ENCODE measurements around the gene HBB.
"Not testable (repeated sequence)": the region's sequence is repeated elsewhere in the genome, so short reads cannot be mapped to it uniquely, and the experiment has no call there.

HBB gene

DNA sequence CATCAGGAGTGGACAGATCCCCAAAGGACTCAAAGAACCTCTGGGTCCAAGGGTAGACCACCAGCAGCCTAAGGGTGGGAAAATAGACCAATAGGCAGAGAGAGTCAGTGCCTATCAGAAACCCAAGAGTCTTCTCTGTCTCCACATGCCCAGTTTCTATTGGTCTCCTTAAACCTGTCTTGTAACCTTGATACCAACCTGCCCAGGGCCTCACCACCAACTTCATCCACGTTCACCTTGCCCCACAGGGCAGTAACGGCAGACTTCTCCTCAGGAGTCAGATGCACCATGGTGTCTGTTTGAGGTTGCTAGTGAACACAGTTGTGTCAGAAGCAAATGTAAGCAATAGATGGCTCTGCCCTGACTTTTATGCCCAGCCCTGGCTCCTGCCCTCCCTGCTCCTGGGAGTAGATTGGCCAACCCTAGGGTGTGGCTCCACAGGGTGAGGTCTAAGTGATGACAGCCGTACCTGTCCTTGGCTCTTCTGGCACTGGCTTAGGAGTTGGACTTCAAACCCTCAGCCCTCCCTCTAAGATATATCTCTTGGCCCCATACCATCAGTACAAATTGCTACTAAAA, at the start of gene HBB:
Gene HBB, minus strand, starts transcription at position 340 of the 579 bp plus-strand sequence. Its CDS starts 50 bp downstream, at position 290.
- DNase-seq = no peak

DNA sequence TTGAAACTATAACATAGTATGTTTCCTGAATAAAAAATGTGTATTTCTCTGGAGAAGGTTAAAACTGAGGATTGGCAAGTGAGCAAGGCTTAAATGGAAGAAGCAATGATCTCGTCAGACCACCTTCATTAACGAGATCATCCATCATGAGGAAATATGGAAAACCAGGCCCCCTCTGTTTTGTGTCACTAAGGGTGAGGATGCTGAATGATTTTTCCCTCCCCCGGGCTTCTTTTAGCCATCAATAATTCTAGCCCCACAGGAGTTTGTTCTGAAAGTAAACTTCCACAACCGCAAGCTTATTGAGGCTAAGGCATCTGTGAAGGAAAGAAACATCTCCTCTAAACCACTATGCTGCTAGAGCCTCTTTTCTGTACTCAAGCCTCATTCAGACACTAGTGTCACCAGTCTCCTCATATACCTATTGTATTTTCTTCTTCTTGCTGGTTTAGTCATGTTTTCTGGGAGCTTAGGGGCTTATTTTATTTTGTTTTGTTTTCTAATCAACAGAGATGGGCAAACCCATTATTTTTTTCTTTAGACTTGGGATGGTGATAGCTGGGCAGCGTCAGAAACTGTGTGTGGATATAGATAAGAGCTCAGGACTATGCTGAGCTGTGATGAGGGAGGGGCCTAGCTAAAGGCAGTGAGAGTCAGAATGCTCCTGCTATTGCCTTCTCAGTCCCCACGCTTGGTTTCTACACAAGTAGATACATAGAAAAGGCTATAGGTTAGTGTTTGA, 48.7 kb upstream of the HBB start:
- no peak for DNase-seq

DNA sequence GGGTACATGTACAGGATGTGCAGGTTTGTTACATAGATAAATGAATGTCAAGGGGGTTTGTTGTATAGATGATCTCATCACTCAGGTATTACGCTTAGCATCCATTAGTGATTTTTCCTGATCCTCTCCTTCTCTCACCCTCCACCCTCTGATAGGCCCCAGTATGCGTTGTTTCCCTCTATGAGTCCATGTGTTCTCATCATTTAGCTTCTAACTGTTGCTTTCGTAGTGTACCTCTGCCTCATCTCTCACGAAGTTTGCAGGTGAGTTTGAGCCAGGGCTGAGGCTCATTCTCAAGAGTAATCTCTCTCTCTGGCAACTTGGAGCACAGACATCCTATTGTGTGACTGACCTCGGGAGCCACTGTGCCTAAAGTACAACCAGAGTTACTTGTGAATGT, 47.5 kb upstream of the HBB start:
- DNase-seq = no peak

DNA sequence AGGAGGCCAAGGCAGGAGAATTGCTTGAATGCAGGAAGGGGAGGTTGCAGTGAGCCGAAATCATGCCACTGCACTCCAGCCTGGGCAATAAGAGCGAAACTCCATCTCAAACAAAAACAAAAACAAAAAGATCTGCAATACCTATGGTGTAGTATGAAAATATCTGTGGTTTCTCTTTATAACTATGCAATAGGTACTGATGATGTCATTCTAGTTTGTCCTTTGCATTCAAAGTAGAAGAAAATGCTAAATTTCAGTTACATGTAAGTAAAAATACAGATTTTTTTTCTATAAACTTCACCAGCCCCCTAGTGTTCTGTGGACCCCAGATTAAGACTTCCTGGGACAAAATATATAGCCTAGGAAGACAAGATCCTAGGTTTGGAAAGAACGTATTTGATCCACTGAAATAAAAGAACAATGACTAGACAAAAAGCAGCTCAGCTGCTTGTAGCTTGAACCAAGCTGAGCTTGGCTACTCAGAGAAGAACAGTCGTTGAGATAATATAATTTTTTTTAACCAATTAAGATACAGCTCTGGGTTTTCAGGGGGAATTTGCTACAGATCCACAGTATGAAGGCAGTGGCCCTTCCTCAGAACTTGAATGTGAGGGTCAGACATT, 45.6 kb upstream of the HBB start:
- DNase-seq = no peak

DNA sequence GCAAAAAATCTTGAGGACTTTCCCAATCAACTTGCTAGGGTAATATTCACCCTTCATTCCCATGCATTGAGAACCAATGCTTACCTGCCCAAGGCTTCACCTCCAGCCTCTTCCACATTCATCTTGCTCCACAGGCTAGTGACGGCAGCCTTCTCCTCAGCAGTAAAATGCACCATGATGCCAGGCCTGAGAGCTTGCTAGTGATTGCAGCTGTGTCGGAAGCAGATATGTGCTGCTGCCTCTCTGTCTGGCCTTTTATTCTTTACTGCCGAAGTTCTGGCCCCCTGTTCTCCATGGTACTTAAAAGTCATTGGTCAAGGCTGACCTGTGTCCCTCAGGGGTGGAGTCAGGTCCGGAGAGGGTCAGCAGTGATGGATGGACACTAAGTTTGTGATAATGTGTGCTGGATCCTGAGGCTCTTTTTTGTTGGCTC, 42.9 kb upstream of the HBB start, which contains the start of gene HBE1:
Gene HBE1, minus strand, starts transcription at position 231 of the 433 bp plus-strand sequence. Its CDS starts 55 bp downstream, at position 176.
- DNase-seq = no peak

DNA sequence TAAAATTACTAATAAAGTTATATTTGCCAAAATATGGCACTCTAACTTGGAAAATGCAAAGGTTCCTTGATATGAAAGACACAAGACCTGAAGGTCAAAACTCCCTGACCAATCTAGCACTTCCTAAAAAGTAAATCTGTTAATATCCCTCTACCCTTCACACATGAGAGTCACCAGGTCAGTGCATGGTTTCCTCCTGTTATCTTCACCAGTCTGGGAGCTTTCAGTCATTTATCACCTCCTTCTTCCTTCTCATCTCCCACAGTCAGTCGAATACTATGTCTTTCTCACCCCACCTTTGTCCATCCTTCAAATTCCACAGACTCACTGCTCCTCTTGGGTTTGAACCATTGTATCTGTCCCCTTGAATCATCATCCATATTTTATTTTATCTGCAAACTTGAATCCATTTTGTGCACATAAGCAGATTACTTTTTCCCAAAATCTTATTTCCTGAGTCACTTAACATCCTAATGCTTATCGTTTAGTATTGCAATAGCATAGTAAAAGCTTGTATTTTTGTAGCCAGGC, 40.2 kb upstream of the HBB start:
- no peak for DNase-seq

DNA sequence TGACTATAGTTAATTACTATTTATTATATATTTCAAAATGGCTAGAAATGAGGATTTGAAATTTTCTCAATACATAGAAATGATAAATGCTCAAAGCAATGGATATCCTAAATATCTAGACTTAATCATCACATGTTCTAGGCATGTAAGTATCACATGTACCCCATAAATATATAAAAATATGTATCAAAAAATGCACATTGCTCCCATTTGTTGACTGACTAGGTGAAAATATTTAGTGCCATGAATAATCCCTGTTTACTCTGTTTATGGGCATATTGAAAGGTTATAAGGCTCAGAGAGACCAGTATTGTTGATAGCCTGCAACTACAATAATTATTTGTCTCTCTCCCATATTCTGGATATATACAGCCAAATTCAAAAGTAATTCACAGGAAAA, 39.7 kb upstream of the HBB start:
- DNase-seq = no peak

DNA sequence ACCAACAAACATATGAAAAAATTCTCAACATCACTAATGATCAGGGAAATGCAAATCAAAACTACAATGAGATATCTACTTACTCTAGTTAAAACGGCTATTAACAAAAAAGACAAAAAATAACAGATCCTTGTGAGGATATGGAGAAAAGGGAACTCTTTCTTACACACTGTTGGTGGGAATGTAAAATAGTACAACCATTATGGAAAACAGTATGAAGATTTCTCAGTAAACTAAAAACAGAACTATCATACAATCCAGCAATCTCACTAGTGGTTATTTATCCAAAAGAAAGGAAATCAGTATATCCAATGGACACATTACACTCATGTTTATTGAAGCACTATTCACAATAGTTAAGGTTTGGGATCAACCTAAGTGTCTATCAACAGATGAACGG, 39.0 kb upstream of the HBB start:
- no peak for DNase-seq

DNA sequence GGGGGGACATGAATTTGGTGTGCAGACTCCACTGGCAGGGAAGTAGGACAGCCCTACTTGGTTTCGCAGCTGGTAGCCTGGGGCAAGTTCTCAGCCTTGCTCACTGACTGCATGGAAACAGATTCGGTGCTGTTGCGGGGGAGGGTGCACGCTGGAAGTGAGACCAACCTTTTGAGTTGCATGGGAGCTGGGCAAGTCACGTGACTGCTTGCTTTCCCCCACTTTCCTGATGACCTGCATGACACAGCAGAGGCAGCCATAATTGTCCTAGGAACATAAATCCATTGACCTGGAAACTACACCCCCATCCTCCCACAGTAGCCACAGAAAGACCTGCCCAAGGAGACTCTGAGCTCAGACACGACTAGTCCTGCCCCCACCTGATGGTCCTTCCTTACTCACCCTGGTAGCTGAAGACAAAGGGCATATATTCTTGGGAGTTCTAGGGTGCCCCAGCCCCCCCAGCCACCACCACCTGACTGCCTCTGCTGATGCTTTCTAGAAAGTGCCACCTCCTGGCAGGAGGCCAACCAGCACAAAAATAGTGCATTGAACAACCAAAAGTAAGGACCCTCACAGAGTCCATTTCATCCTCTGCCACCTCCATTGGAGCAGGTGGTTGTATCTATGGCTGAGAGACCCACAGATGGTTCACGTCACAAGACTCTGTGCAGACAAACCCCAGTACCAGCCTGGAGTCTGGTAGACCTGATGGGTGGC, 31.8 kb upstream of the HBB start:
- DNase-seq = no peak

DNA sequence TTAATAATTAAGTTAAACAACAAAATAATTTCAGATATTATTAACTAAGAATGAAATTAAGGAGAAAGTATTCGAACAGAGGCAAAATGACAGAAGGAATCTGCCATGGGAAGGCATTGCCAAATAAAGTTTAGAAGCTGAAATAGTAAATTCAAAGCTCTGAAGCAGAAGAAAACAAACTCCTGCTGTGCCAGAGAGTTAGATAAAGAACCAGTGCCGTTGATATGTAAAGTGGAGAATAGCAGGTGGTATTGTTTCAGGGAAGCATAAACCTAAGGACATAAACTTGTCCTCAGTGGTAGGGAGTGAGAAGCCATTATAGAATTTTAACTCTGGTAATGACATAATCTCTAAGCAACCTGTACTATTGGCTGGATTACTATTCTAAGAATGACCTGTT, 30.4 kb upstream of the HBB start:
- DNase-seq = no peak

DNA sequence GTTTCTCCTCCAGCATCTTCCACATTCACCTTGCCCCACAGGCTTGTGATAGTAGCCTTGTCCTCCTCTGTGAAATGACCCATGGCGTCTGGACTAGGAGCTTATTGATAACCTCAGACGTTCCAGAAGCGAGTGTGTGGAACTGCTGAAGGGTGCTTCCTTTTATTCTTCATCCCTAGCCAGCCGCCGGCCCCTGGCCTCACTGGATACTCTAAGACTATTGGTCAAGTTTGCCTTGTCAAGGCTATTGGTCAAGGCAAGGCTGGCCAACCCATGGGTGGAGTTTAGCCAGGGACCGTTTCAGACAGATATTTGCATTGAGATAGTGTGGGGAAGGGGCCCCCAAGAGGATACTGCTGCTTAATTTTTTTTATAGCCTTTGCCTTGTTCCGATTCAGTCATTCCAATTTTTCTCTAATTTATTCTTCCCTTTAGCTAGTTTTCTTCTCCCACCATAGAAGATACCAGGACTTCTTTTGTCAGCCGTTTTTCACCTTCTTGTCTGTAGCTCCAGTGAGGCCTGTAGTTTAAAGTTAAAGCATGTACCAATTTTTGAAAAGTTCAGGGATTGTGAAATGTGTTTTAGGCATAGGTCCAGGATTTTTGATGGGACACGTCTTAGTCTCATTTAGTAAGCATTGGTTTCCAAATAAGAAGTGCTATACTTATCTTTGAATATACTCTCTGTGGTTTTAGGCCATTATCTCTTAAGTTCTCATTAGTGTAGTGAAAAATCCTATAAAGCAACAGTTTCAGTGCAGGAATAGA, 28.0 kb upstream of the HBB start, which contains the start of gene HBG2:
Gene HBG2, minus strand, starts transcription at position 136 of the 768 bp plus-strand sequence. Its CDS starts 53 bp downstream, at position 83.
- not testable (repeated sequence) for DNase-seq

DNA sequence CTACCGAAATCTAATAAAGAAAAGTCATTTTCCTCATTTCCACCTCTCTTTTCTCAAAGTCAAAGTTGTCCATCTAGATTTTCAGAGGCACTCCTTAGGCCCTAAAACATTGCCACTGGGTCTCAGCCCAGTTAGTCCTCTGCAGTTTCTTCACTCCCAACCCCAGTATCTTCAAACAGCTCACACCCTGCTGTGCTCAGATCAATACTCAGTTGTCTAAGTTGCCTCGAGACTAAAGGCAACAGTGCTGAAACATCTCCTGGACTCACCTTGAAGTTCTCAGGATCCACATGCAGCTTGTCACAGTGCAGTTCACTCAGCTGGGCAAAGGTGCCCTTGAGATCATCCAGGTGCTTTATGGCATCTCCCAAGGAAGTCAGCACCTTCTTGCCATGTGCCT, 27.2 kb upstream of the HBB start:
- not testable (repeated sequence) for DNase-seq

DNA sequence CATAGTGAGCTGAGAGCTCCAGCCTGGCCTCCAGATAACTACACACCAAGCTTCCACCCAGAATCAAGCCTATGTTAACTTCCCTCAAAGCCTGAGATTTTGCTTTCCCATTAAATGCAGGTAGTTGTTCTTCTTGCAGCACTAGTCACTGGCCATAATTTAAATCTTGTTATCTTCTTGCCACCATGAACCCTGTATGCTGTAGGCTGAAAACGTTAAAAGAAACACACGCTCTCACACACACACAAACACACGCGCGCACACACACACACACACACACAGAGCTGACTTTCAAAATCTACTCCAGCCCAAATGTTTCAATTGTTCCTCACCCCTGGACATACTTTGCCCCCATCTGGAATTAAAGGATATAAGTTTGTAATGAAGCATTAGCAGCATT, 26.6 kb upstream of the HBB start:
- DNase-seq = not testable (repeated sequence)

DNA sequence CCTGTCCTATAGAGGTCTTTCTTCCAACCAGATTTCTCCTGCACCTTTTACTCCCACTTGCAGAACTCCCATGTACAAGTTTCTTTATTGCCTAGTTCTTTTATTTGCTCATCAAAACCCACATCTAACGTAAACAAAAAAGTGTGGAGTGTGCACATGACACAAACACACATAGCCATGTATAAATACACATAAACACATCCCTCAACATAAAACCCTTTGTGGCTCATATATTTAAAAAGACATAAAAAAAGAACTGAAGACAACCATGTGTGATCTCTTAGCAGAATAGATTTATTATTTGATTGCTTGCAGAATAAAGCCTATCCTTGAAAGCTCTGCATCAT, 26.0 kb upstream of the HBB start:
- DNase-seq = no peak

DNA sequence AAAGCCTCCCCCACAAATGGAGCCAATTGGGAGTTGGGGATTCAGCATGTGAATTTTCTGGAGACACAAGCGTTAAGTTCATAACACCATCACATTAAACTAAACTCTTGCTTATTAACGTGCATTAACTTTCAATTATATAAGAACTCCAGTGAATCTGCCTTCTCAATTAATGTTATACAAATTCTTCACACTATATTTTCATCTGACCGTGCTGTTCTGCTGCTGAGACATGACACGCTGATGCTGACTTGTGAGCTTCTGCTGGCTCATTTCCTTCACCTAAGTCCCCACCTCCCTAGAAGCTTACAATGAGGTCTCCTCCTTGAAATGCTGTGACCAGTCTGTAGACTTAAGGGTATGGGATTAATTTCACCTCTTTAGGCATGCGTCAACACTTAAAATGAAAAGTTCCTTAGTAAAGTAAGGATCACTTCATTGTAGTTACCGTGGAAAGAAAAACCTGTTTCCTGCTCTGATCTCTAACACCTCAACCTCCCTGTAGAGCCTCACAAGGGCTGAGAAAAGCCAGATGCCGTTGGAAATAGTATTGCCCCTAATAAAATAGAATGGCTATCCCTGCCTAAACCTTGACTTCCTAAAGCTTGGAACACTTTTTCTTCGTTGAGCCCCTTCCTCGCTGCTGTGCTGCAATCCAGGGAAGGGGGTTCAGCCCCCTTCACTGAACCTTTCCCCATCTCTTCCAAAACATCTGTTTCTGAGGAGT, 25.5 kb upstream of the HBB start:
- DNase-seq = no peak

DNA sequence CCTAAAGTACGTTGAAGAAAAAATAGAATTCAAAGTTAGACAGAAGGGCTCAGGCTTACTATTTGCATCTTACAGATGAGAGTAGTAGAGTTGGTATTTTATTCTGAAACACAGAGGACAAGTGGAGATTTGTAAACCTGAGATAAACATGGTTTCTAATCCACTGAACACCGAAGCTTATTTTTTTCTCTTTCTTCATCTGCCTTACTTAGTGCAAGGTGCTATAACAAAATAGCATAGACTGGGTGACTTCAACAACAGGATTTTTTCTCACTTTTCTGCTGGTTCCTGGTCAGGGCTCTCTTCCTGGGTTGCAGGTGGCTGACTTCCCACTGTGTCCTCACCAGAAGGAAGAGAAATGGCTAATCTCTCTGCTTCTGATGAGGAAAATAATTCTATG, 24.9 kb upstream of the HBB start:
- no peak for DNase-seq

DNA sequence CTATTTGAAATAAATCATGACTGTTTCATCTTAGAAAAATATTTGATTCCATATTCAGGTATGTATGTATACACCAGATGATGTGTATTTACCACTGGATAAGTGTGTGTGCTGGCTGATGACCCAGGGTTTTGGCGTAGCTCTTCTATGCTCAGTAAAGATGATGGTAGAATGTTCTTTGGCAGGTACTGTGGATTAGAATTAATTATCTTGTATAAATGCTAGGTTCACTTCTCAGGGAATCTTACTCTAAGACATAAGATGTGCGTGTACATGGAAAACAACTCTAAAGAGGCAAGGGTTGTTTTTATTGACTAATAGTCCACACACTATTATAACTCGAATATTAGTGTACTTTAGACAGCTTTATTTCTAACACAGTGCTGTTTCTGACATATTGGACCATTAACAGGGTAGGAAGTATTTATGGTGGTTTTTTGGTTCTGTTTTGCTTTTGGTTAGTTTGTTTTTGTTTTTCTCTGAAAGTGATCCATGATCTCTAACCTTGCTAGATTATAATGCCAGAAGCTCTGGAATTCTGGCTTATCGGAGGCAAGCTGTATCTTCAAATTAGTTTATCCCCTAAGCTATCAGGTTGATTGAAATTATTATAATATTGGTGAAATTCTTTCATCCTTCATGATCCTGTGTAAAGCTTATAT, 23.8 kb upstream of the HBB start:
- DNase-seq = no peak

DNA sequence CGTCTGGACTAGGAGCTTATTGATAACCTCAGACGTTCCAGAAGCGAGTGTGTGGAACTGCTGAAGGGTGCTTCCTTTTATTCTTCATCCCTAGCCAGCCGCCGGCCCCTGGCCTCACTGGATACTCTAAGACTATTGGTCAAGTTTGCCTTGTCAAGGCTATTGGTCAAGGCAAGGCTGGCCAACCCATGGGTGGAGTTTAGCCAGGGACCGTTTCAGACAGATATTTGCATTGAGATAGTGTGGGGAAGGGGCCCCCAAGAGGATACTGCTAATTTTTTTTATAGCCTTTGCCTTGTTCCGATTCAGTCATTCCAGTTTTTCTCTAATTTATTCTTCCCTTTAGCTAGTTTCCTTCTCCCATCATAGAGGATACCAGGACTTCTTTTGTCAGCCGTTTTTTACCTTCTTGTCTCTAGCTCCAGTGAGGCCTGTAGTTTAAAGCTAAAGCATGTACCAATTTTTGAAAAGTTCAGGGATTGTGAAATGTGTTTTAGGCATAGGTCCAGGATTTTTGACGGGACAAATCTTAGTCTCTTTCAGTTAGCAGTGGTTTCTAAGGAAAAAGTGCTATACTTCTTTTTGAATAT, 23.0 kb upstream of the HBB start, which contains the start of gene HBG1:
Gene HBG1, minus strand, starts transcription at position 51 of the 590 bp plus-strand sequence. CDS start 53 bp downstream, outside the sequence.
- DNase-seq = not testable (repeated sequence)

DNA sequence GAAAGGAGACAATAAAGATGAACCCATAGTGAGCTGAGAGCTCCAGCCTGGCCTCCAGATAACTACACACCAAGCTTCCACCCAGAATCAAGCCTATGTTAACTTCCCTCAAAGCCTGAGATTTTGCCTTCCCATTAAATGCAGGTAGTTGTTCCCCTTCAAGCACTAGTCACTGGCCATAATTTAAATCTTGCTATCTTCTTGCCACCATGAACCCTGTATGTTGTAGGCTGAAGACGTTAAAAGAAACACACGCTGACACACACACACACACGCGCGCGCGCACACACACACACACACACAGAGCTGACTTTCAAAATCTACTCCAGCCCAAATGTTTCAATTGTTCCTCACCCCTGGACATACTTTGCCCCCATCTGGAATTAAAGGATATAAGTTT, 21.6 kb upstream of the HBB start:
- DNase-seq = not testable (repeated sequence)

DNA sequence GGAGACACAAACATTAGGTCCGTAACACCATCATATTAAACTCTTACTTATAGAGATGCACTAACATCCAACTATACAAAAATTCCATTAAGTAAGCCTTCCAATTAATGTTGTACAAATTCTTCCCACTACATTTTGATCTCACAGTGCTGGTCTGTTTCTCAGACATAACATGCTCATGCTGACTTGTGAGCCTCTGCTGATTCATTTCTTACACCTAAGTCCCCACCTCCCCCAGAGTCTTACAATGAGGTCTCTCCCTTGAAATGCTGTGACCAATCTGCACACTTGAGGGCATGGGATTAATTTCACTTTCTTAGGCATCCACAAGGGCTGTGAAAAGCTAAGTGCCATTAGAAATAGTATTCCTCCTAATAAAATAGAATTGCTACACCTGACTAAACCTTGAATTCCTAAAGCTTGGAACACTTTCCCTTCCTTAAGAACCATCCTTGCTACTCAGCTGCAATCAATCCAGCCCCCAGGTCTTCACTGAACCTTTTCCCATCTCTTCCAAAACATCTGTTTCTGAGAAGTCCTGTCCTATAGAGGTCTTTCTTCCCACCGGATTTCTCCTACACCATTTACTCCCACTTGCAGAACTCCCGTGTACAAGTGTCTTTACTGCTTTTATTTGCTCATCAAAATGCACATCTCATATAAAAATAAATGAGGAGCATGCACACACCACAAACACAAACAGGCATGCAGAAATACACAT, 20.8 kb upstream of the HBB start:
- no peak for DNase-seq
